PC-3 (cell line): ENCODE results near the gene SCO1.

Source experiments
- CTCF ChIP-seq: fragments of 300-600 bp; sonication (generic); conservative IDR thresholded peaks from 2 replicates; pipeline ENCODE4 v1.5.1; 2017; ENCODE audit warnings: antibody characterized with exemption, low read depth, mild to moderate bottlenecking, low read length
- EZH2 ChIP-seq: fragments of 300-600 bp; sonication (generic); IDR thresholded peaks from one replicate; pipeline ENCODE4 v1.6.1; 2017; ENCODE audit warnings: antibody characterized with exemption, mild to moderate bottlenecking, low read length; ENCODE audit not compliant: unreplicated experiment
- EZH2phosphoT487 ChIP-seq: fragments of 300-600 bp; sonication (generic); IDR thresholded peaks from 2 replicates; pipeline ENCODE4 v1.6.1; 2018; ENCODE audit warnings: mild to moderate bottlenecking, antibody characterized with exemption, low read length, borderline replicate concordance

DNA sequence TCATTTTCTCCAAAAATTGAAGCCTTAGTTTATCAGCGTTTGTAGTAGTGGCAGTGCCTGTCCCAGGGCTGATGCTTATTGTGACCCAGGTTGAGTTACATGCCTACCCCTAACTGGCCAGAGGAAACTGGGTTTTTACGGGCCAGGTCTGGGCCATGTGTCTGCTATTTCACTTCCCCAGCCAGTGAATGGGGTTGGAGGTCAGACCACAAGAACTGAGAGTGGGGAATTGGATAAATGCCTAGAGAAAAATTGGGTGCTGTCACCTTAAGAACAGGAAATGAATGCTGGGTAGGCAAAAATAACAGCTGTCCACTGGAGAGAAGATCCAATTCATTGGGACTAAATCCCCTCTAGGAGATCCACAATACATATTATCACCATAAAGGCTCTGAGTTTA, 5.2 kb upstream of the SCO1 start:
- TF ChIP-seq CTCF: no peak
- TF ChIP-seq EZH2: no peak
- TF ChIP-seq EZH2phosphoT487: no peak
